Smooth muscle cell (in vitro differentiated cells): ENCODE measurements around the gene BUB1B. TPM values are rescaled to one million over a fixed set of nuclear protein-coding genes. Genes with fewer than 3 reads are reported as not detected.

Source experiments
- DNase-seq: peaks from one replicate; lab custom pipeline; 2025; ENCODE audit not compliant: unreplicated experiment; lab: John Stamatoyannopoulos, UW
- H2AFZ ChIP-seq: fragments of 200-600 bp; sonication (generic); 2 replicates; pipeline ENCODE4 v1.6.0; 2016; ENCODE audit warnings: antibody characterized with exemption, low read depth, mild to moderate bottlenecking
- H3F3A ChIP-seq: fragments of 200-600 bp; sonication (generic); 2 replicates; pipeline ENCODE4 v1.6.0; 2017; ENCODE audit warnings: antibody characterized with exemption, low read depth
- H3K27ac ChIP-seq: fragments of 200-600 bp; sonication (generic); 2 replicates; pipeline ENCODE4 v1.5.1; 2016; ENCODE audit warnings: low read depth, mild to moderate bottlenecking
- H3K27me3 ChIP-seq: fragments of 200-600 bp; sonication (generic); 2 replicates; pipeline ENCODE4 v1.6.1; 2016; ENCODE audit warnings: low read depth, mild to moderate bottlenecking
- H3K36me3 ChIP-seq: fragments of 200-600 bp; sonication (generic); 2 replicates; pipeline ENCODE4 v1.5.1; 2016; ENCODE audit warnings: low read depth
- H3K4me1 ChIP-seq: fragments of 200-600 bp; sonication (generic); 2 replicates; pipeline ENCODE4 v1.5.1; 2016; ENCODE audit warnings: low read depth
- H3K4me2 ChIP-seq: fragments of 200-600 bp; sonication (generic); 2 replicates; pipeline ENCODE4 v1.6.0; 2016; ENCODE audit warnings: mild to moderate bottlenecking
- H3K4me3 ChIP-seq: fragments of 200-600 bp; sonication (generic); 2 replicates; pipeline ENCODE4 v1.5.1; 2016; ENCODE audit warnings: mild to moderate bottlenecking
- H3K79me2 ChIP-seq: fragments of 200-600 bp; sonication (generic); 2 replicates; pipeline ENCODE4 v1.6.0; 2016; ENCODE audit warnings: low read depth, mild to moderate bottlenecking
- H3K9ac ChIP-seq: fragments of 200-600 bp; sonication (generic); 2 replicates; pipeline ENCODE4 v1.6.0; 2016; ENCODE audit warnings: low read depth
- H3K9me3 ChIP-seq: fragments of 200-600 bp; sonication (generic); replicated peaks from 2 replicates; pipeline ENCODE4 v1.5.1; 2016; ENCODE audit warnings: low read depth
- H4K20me1 ChIP-seq: fragments of 200-600 bp; sonication (generic); 2 replicates; pipeline ENCODE4 v1.6.0; 2016; ENCODE audit warnings: low read depth
- CTCF ChIP-seq: fragments of 200-600 bp; sonication (generic); IDR thresholded peaks from 2 replicates; pipeline ENCODE4 v1.5.1; 2017; ENCODE audit warnings: borderline replicate concordance, mild to moderate bottlenecking, antibody characterized with exemption; ENCODE audit not compliant: insufficient read depth, poor library complexity, severe bottlenecking
- WGBS: methylation state at CpG from one replicate; pipeline ENCODE4 v1.1.7; 2016; ENCODE audit warnings: low lambda C conversion rate; 5-methylcytosine and 5-hydroxymethylcytosine counted together
- polyA plus RNA-seq: library from polyadenylated mRNA; unstranded; fragments of >200 nt; fragmentation: Nextera tagmentation; extraction: Ambion mirVana; gene quantifications from 2 replicates; pipeline ENCODE4 v1.2.1, GENCODE V29; 2016
- total RNA-seq: library from RNA; depleted of rRNA; stranded (reverse); fragments of >200 nt; gene quantifications from 2 replicates; pipeline ENCODE4 v1.2.3, GENCODE V29; 2014

The BUB1B gene
- total and polyA plus RNA-seq, 2 experiments from 2014 or later = 5.8 to 15.0 TPM

GRCh38 chr15:40235201-40235885 is 74.5 kb downstream of the BUB1B start:
- Histone ChIP-seq H3K9ac (no peak overlapping the region), H3K4me1 (peaks cover 5% of the 10 kb centered on the region), H3F3A (no peaks in the 10 kb centered on the region), H3K79me2 (no peaks in the 10 kb centered on the region), H3K36me3 (no peaks in the 10 kb centered on the region), H4K20me1 (no peaks in the 10 kb centered on the region), H3K4me2 (no peak overlapping the region), H3K9me3 (no peaks in the 10 kb centered on the region), H3K4me3 (no peak overlapping the region), H3K27ac (no peak overlapping the region), H3K27me3 (peaks cover 19% of the 10 kb centered on the region), H2AFZ (no peak overlapping the region)
- DNase-seq = no peak
- no peak for TF ChIP-seq CTCF
- 92% methylated on average over 4 of the region's 4 CpGs for WGBS

GRCh38 chr15:40238532-40239403 is 77.9 kb downstream of the BUB1B start, which contains the start of gene PAK6:
TSS of gene PAK6 (plus strand) at chr15:40239063. CDS start at chr15:40264786, 25,723 bp downstream.
- no peak for DNase-seq
- no peaks in the 10 kb centered on the region for H3K36me3 ChIP-seq
- peak within 1 kb of the TSS; percentile 40 for H3K9ac ChIP-seq
- no peak for TF ChIP-seq CTCF
- no peaks in the 10 kb centered on the region for H3F3A ChIP-seq
- H2AFZ ChIP-seq = peak within 1 kb of the TSS; percentile 67
- H3K79me2 ChIP-seq = no peaks in the 10 kb centered on the region
- H3K4me1 ChIP-seq = peaks cover 5% of the 10 kb centered on the region
- H3K27me3 ChIP-seq = peaks cover 19% of the 10 kb centered on the region
- no peaks in the 10 kb centered on the region for H3K9me3 ChIP-seq
- peak within 1 kb of the TSS; percentile 49 for H3K4me3 ChIP-seq
- peak within 1 kb of the TSS; percentile 89 for H3K4me2 ChIP-seq
- WGBS = 13% methylated on average over 22 of the region's 39 CpGs
- no peak within 1 kb of the TSS for H3K27ac ChIP-seq
- no peaks in the 10 kb centered on the region for H4K20me1 ChIP-seq

GRCh38 chr15:40239404-40239692 is 78.5 kb downstream of the BUB1B start:
- peak overlapping the region; percentile 49 for H3K4me3 ChIP-seq
- no peaks in the 10 kb centered on the region for H4K20me1 ChIP-seq
- peak overlapping the region; percentile 89 for H3K4me2 ChIP-seq
- H3K27ac ChIP-seq = no peak overlapping the region
- no peaks in the 10 kb centered on the region for H3K9me3 ChIP-seq
- no peak overlapping the region for H2AFZ ChIP-seq
- no peaks in the 10 kb centered on the region for H3F3A ChIP-seq
- TF ChIP-seq CTCF = no peak
- DNase-seq = no peak
- H3K4me1 ChIP-seq = peaks cover 5% of the 10 kb centered on the region
- WGBS = 48% methylated on average over 5 of the region's 5 CpGs
- no peaks in the 10 kb centered on the region for H3K79me2 ChIP-seq
- no peaks in the 10 kb centered on the region for H3K36me3 ChIP-seq
- peaks cover 19% of the 10 kb centered on the region for H3K27me3 ChIP-seq
- no peak overlapping the region for H3K9ac ChIP-seq
